HepG2 (cell line): ENCODE results near the gene SLIRP. TPM values are rescaled to one million over a fixed set of nuclear protein-coding genes. Genes with fewer than 3 reads are reported as not detected.
A peak's percentile ranks its signal among the peaks of the same experiment; 100 is the strongest.

Source experiments
- CHD2 ChIP-seq: IDR thresholded peaks from 2 replicates; pipeline ENCODE4 v1.6.1; 2011; ENCODE audit warnings: low read depth, low read length, improper control_type of control experiment
- IKZF5 ChIP-seq: IDR thresholded peaks from 2 replicates; pipeline ENCODE4 v1.6.1; 2018; ENCODE audit warnings: missing genetic modification reagents, mild to moderate bottlenecking, missing compliant biosample characterization
- KMT2B ChIP-seq: IDR thresholded peaks from 2 replicates; pipeline ENCODE4 v1.6.1; 2016; ENCODE audit warnings: missing genetic modification reagents, missing compliant biosample characterization
- MATR3 ChIP-seq: sonication (generic); formaldehyde crosslinking; IDR thresholded peaks from 2 replicates; pipeline ENCODE4 v1.4.0; 2020; ENCODE audit warnings: missing genetic modification reagents
- SP140L ChIP-seq: sonication (generic); formaldehyde crosslinking; IDR thresholded peaks from 2 replicates; pipeline ENCODE4 v1.4.0; 2020; ENCODE audit warnings: missing genetic modification reagents, borderline replicate concordance
- ZBTB21 ChIP-seq: sonication (generic); formaldehyde crosslinking; IDR thresholded peaks from 2 replicates; pipeline ENCODE4 v1.4.0; 2020; ENCODE audit warnings: missing genetic modification reagents
- ZBTB4 ChIP-seq: sonication (generic); formaldehyde crosslinking; IDR thresholded peaks from 2 replicates; pipeline ENCODE4 v1.4.0; 2020; ENCODE audit warnings: missing genetic modification reagents, mild to moderate bottlenecking, borderline replicate concordance
- ZFYVE20 ChIP-seq: sonication (generic); formaldehyde crosslinking; IDR thresholded peaks from 2 replicates; pipeline ENCODE4 v1.8.0; 2023; ENCODE audit warnings: low read depth, mild to moderate bottlenecking, moderate library complexity, missing genetic modification reagents, borderline replicate concordance
- ZKSCAN8 ChIP-seq: IDR thresholded peaks from 2 replicates; pipeline ENCODE4 v1.6.1; 2016; ENCODE audit warnings: borderline replicate concordance, missing genetic modification reagents, missing compliant biosample characterization
- ZNF451 ChIP-seq: sonication (generic); formaldehyde crosslinking; IDR thresholded peaks from 2 replicates; pipeline ENCODE4 v1.5.0; 2020; ENCODE audit warnings: mild to moderate bottlenecking, missing genetic modification reagents
- polyA plus RNA-seq, 8 experiments: library from polyadenylated mRNA; depleted of rRNA in 3 of 8; stranded (reverse) in 7 of 8; unstranded in 1 of 8; fragments of >200 nt; fragmentation: Illumina TruSeq in 4 of 8; extraction: Trizol in 4 of 8; gene quantifications; 2 replicates each; pipeline versions ENCODE4 v1.2.1 to v1.2.3, GENCODE V29; 2011 to 2016; ENCODE audit warnings: low read depth in 4 of 8, missing spikeins in 1 of 8, mixed read lengths in 1 of 8; ENCODE audit not compliant: insufficient read depth in 1 of 8
- total RNA-seq, 5 experiments: library from RNA; depleted of rRNA; stranded (reverse); fragments of >200 nt; fragmentation: Illumina TruSeq; extraction: Trizol; gene quantifications; 2 replicates each; pipeline ENCODE4 v1.2.3, GENCODE V29; 2016; ENCODE audit warnings: low read depth in 1 of 5
- TF ChIP-seq, protein P1 (sequence below), 2 experiments: sonication (generic) in 1 of 2; formaldehyde crosslinking in 1 of 2; IDR thresholded peaks; 2 replicates each; pipeline versions ENCODE4 v1.4.0 to v1.6.1; 2018 to 2020; ENCODE audit warnings: missing genetic modification reagents in 2 of 2, borderline replicate concordance in 1 of 2, low read depth in 1 of 2, mild to moderate bottlenecking in 1 of 2, missing biosample characterization in 1 of 2
- TF ChIP-seq, protein P2 (sequence below): sonication (generic); formaldehyde crosslinking; IDR thresholded peaks from 2 replicates; pipeline ENCODE4 v1.5.0; 2020; ENCODE audit warnings: missing genetic modification reagents, mild to moderate bottlenecking, borderline replicate concordance
- TF ChIP-seq, protein P3 (sequence below): sonication (generic); formaldehyde crosslinking; IDR thresholded peaks from 2 replicates; pipeline ENCODE4 v1.4.0; 2020; ENCODE audit warnings: missing genetic modification reagents
- TF ChIP-seq, protein P4 (sequence below): sonication (generic); formaldehyde crosslinking; IDR thresholded peaks from 2 replicates; pipeline ENCODE4 v1.8.0; 2022; ENCODE audit warnings: mild to moderate bottlenecking, missing genetic modification reagents; ENCODE audit not compliant: insufficient replicate concordance

The SLIRP gene
- total and polyA plus RNA-seq, 2 of the 13 experiments (the other 11 are each of a cell fraction or from before 2014, with no cell fraction given): 281 to 548 TPM

GRCh38 chr14:77707724-77708408, at the start of gene SLIRP, which contains the start of gene ALKBH1 (continued):
- TF ChIP-seq ZBTB4 (CRISPR knock-in tag) (no peak), KMT2B (CRISPR knock-in tag) (peak; percentile 97), CHD2 (peak; percentile 42; the same call in 1 of the 2 replicates), SP140L (CRISPR knock-in tag) (peak; percentile 45; the same call in 1 of the 2 replicates), MATR3 (CRISPR knock-in tag) (no peak), IKZF5 (CRISPR knock-in tag) (peak; percentile 86), ZKSCAN8 (CRISPR knock-in tag) (no peak), ZBTB21 (CRISPR knock-in tag) (no peak), ZFYVE20 (CRISPR knock-in tag) (no peak), ZNF451 (CRISPR knock-in tag) (no peak)
- TF ChIP-seq, protein P1, sequence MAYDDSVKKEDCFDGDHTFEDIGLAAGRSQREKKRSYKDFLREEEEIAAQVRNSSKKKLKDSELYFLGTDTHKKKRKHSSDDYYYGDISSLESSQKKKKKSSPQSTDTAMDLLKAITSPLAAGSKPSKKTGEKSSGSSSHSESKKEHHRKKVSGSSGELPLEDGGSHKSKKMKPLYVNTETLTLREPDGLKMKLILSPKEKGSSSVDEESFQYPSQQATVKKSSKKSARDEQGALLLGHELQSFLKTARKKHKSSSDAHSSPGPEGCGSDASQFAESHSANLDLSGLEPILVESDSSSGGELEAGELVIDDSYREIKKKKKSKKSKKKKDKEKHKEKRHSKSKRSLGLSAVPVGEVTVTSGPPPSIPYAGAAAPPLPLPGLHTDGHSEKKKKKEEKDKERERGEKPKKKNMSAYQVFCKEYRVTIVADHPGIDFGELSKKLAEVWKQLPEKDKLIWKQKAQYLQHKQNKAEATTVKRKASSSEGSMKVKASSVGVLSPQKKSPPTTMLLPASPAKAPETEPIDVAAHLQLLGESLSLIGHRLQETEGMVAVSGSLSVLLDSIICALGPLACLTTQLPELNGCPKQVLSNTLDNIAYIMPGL (CRISPR knock-in tag; IDR thresholded peaks at IDR 0.05; ENCODE audit: borderline replicate concordance in 1 of 2, low read depth in 1 of 2): peak in 1 of 2 experiments; percentile 50; a peak in 2 of 4 replicates
- TF ChIP-seq, protein P2, sequence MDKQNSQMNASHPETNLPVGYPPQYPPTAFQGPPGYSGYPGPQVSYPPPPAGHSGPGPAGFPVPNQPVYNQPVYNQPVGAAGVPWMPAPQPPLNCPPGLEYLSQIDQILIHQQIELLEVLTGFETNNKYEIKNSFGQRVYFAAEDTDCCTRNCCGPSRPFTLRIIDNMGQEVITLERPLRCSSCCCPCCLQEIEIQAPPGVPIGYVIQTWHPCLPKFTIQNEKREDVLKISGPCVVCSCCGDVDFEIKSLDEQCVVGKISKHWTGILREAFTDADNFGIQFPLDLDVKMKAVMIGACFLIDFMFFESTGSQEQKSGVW (CRISPR knock-in tag): no peak; the same call in 1 of the 2 replicates
- TF ChIP-seq, protein P3, sequence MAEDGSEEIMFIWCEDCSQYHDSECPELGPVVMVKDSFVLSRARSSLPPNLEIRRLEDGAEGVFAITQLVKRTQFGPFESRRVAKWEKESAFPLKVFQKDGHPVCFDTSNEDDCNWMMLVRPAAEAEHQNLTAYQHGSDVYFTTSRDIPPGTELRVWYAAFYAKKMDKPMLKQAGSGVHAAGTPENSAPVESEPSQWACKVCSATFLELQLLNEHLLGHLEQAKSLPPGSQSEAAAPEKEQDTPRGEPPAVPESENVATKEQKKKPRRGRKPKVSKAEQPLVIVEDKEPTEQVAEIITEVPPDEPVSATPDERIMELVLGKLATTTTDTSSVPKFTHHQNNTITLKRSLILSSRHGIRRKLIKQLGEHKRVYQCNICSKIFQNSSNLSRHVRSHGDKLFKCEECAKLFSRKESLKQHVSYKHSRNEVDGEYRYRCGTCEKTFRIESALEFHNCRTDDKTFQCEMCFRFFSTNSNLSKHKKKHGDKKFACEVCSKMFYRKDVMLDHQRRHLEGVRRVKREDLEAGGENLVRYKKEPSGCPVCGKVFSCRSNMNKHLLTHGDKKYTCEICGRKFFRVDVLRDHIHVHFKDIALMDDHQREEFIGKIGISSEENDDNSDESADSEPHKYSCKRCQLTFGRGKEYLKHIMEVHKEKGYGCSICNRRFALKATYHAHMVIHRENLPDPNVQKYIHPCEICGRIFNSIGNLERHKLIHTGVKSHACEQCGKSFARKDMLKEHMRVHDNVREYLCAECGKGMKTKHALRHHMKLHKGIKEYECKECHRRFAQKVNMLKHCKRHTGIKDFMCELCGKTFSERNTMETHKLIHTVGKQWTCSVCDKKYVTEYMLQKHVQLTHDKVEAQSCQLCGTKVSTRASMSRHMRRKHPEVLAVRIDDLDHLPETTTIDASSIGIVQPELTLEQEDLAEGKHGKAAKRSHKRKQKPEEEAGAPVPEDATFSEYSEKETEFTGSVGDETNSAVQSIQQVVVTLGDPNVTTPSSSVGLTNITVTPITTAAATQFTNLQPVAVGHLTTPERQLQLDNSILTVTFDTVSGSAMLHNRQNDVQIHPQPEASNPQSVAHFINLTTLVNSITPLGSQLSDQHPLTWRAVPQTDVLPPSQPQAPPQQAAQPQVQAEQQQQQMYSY (CRISPR knock-in tag): no peak
- TF ChIP-seq, protein P4, sequence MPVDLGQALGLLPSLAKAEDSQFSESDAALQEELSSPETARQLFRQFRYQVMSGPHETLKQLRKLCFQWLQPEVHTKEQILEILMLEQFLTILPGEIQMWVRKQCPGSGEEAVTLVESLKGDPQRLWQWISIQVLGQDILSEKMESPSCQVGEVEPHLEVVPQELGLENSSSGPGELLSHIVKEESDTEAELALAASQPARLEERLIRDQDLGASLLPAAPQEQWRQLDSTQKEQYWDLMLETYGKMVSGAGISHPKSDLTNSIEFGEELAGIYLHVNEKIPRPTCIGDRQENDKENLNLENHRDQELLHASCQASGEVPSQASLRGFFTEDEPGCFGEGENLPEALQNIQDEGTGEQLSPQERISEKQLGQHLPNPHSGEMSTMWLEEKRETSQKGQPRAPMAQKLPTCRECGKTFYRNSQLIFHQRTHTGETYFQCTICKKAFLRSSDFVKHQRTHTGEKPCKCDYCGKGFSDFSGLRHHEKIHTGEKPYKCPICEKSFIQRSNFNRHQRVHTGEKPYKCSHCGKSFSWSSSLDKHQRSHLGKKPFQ (CRISPR knock-in tag): peak; percentile 52
